ENCODE results near the gene FAM78A.
A peak's percentile ranks its signal among the peaks of the same experiment; 100 is the strongest.

The FAM78A gene

DNA sequence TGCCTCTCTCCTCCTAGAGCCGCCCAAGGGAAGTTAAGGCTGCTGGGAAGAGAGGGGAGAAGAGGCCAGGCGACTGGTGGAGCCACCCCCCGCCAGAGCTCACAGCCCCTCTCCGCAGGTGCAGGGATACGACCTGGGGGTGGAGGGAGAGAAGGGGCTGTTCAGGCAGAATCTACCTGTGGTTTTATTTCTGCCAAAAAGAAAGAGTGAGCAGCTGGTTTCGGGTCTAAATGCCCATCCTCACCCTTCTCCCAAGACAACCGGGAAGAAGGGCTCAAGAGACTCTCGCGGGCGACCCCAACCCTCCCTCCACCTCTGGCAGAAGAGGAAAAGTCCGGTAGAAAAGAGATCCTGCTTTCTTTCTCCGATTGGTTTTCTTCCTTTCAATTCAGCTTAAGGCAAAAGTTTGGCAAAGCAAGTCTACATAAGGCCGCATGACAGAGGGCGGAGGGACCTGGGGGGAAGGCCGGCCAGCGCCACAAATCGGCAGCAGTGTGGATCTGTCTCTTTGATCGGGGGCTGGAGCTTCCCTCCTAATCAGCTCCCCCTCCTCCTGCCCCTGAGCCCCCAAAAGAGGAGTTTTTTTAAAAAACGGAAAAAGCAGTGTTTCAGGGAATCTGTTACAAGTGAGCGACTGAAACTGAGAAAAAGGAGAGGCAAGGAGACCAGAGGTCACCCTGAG is 16.3 kb downstream of the FAM78A start:
- TF ChIP-seq, protein P1, sequence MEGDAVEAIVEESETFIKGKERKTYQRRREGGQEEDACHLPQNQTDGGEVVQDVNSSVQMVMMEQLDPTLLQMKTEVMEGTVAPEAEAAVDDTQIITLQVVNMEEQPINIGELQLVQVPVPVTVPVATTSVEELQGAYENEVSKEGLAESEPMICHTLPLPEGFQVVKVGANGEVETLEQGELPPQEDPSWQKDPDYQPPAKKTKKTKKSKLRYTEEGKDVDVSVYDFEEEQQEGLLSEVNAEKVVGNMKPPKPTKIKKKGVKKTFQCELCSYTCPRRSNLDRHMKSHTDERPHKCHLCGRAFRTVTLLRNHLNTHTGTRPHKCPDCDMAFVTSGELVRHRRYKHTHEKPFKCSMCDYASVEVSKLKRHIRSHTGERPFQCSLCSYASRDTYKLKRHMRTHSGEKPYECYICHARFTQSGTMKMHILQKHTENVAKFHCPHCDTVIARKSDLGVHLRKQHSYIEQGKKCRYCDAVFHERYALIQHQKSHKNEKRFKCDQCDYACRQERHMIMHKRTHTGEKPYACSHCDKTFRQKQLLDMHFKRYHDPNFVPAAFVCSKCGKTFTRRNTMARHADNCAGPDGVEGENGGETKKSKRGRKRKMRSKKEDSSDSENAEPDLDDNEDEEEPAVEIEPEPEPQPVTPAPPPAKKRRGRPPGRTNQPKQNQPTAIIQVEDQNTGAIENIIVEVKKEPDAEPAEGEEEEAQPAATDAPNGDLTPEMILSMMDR (IDR thresholded peaks at IDR 0.05; ENCODE audit: unreplicated experiment in 3 of 3), result no peak
- peaks cover 28% of the 10 kb centered on the region for H3K4me1 Mint-ChIP-seq
- H3K36me3 Mint-ChIP-seq (ENCODE audit: low read depth), result no peaks in the 10 kb centered on the region
- H3K4me3 Mint-ChIP-seq, result no peak overlapping the region
- no peaks in the 10 kb centered on the region for H3K9me3 Mint-ChIP-seq
- H3K27me3 Mint-ChIP-seq (ENCODE audit: low read depth), result peaks cover 10% of the 10 kb centered on the region
- H3K27ac Mint-ChIP-seq, result no peak overlapping the region

DNA sequence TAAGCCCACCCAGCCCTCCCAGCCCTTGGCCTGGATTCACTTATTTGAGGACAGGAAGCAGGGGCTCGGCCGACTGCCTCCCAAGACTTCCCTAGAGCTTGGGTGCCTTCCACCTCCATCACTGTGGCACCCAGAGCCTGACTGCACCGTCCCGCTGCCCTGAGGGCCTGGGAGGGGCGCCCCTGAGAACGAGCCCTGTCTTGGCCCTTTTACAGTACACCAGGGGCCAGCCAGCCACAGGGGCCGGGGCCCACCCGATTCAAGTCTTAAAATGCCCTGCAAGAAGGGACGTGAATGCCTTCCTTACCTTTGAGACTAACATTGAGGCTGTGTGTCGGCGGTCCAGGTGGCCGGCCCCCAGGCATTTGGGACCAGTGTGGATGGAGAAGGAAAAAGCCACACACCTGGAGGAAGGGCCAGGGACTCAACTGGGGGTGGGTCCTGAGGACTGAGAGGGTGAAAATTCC is 16.8 kb downstream of the FAM78A start:
- H3K4me3 Mint-ChIP-seq, result no peak overlapping the region
- no peaks in the 10 kb centered on the region for H3K36me3 Mint-ChIP-seq (ENCODE audit: low read depth)
- H3K9me3 Mint-ChIP-seq, result no peaks in the 10 kb centered on the region
- no peak overlapping the region for H3K27ac Mint-ChIP-seq
- TF ChIP-seq, protein P1 (IDR thresholded peaks at IDR 0.05; ENCODE audit: unreplicated experiment in 3 of 3), result no peak
- H3K27me3 Mint-ChIP-seq (ENCODE audit: low read depth), result peaks cover 10% of the 10 kb centered on the region
- H3K4me1 Mint-ChIP-seq, result peaks cover 28% of the 10 kb centered on the region

DNA sequence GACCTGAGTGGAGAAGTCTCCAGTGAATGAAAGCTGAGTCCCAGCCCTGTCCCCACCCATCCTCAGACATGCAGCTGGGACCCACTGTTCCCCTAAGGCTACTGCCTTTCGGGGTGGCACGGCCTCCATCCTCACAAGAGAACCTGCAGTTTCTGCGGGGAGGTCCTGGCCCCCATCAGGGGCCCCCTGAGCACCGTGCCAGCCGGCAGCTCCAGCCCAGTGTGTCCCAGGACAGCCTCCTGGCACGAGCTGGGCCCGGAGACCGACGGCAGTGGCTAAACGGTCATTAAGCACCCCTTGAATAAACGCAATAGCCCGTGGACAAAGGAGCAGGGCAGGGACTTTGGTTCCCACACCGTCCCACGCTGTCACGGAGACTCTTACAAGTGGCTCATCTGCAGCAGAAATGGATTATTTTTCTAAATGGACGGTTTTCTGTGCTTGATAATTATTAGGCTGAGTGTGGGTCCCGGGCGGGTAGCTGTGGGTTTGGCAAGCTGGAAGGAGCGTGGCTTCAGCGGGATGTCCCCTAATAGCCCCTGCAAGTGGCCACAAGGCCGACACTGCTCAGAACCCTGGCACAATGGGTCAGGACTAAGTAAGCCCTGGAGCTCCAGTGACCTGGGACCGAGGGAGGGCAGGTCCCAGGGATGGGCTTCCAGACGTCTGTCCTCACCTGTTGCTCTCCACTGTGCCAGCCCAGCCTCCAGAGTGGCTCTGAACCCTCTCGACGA is 17.4 kb downstream of the FAM78A start:
- H3K4me1 Mint-ChIP-seq, result peaks cover 34% of the 10 kb centered on the region
- H3K36me3 Mint-ChIP-seq (ENCODE audit: low read depth), result no peaks in the 10 kb centered on the region
- H3K4me3 Mint-ChIP-seq, result no peak overlapping the region
- H3K27me3 Mint-ChIP-seq (ENCODE audit: low read depth), result peaks cover 10% of the 10 kb centered on the region
- H3K9me3 Mint-ChIP-seq, result no peaks in the 10 kb centered on the region
- no peak overlapping the region for H3K27ac Mint-ChIP-seq
- TF ChIP-seq, protein P1 (IDR thresholded peaks at IDR 0.05; ENCODE audit: unreplicated experiment in 3 of 3), result no peak

DNA sequence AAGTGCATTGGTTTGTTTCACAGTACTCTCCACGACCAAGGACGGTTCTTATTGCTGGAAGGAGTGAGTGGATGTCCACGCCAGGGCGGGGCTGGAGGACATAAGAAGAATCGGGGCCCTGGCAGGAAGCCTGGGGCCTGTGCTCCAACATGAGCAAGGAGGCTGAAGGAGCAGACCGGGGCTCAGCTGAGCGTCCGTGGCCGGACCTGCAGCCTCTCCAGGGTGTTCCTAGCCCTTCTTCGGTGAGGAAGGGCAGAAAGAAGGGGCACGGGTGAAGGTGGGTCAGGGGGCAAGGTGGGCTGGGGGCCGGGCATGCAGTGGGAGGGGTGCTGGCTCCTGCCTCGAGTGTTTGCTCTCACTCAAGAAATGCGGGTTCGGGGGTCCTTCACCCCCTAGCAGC is 18.1 kb downstream of the FAM78A start:
- Mint-ChIP-seq H3K27me3 (ENCODE audit: low read depth) (peaks cover 10% of the 10 kb centered on the region), H3K9me3 (no peaks in the 10 kb centered on the region)

DNA sequence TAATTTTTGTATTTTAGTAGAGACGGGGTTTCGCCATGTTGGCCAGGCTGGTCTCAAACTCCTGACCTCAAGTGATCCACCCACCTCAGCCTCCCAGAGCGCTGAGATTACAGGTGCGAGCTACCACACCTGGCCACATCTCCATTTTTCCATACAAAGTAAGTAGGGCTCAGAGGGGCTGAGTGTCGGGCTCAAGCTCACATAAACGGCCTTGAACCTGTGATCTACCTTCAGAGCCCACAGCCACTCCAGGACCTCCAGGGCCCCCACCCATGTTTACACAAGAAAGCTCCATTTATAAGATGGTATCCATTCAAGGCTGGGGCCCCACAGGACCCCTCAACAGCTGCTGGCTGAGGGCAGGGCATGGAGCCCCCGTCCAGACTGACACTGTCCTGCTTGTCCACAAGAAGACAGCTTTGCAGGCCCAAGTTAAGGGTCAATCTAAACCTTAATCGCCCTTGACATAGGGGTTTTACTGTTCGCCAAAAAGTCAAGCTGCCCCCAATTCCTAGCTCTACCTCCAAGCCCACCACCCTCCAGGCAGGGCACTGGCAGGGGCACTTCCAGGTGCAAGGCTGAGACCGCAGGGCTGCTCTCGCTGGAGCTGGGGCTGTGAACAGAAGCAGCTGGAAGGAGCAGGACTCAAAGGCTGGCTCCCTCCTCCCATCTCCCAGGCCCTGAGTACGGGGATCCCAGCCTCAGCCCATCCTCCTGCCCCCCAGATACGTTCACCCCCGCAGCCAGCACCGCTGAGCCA is 18.9 kb downstream of the FAM78A start:
- Mint-ChIP-seq H3K9me3 (no peaks in the 10 kb centered on the region), H3K4me3 (no peak overlapping the region), H3K27ac (peak overlapping the region in 1 of 3 experiments; percentile 64), H3K4me1 (peaks cover 30% of the 10 kb centered on the region), H3K27me3 (ENCODE audit: low read depth) (peaks cover 7% of the 10 kb centered on the region), H3K36me3 (ENCODE audit: low read depth) (no peaks in the 10 kb centered on the region)
- TF ChIP-seq, protein P1 (IDR thresholded peaks at IDR 0.05; ENCODE audit: unreplicated experiment in 3 of 3), result no peak

More for the DNA sequence above, 18.1 kb downstream of the FAM78A start:
- Mint-ChIP-seq H3K36me3 (ENCODE audit: low read depth) (no peaks in the 10 kb centered on the region), H3K4me3 (no peak overlapping the region), H3K27ac (peak overlapping the region in 1 of 3 experiments; percentile 64), H3K4me1 (peaks cover 34% of the 10 kb centered on the region)
- TF ChIP-seq, protein P1 (IDR thresholded peaks at IDR 0.05; ENCODE audit: unreplicated experiment in 3 of 3), result no peak

Data from nephron (organoid).